OCI-LY3 (cell line): ENCODE measurements around the gene AURKA.
"Not testable (repeated sequence)": the region's sequence is repeated elsewhere in the genome, so short reads cannot be mapped to it uniquely, and the experiment has no call there.

Source experiments
- H2AFZ ChIP-seq: fragments of 200-600, 300-600 bp; shearing (Covaris generic); 2 replicates; pipeline ENCODE4 v1.6.0; 2014; ENCODE audit warnings: antibody characterized with exemption, low read depth, low read length
- H3K27ac ChIP-seq: fragments of 200-600, 300-600 bp; sonication (generic); 2 replicates; pipeline ENCODE4 v1.5.1; 2014; ENCODE audit warnings: mild to moderate bottlenecking, low read length, moderate library complexity, mixed read lengths
- H3K27me3 ChIP-seq: fragments of 200-600, 300-600 bp; sonication (generic); 2 replicates; pipeline ENCODE4 v1.6.1; 2014; ENCODE audit warnings: low read depth, low read length, mixed read lengths
- H3K36me3 ChIP-seq: fragments of 200-600, 300-600 bp; sonication (generic); replicated peaks from 2 replicates; pipeline ENCODE3; 2014; ENCODE audit warnings: low read depth, low read length, mixed read lengths
- H3K4me1 ChIP-seq: fragments of 300-600, 200-600 bp; sonication (generic); 2 replicates; pipeline ENCODE4 v1.6.1; 2014; ENCODE audit warnings: low read length, mixed read lengths
- H3K4me2 ChIP-seq: fragments of 200-600, 300-600 bp; sonication (generic); 2 replicates; pipeline ENCODE4 v1.6.1; 2014; ENCODE audit warnings: low read length, mixed read lengths
- H3K4me3 ChIP-seq: fragments of 300-600, 200-600 bp; sonication (generic); 2 replicates; pipeline ENCODE4 v1.5.1; 2014; ENCODE audit warnings: antibody characterized with exemption, mild to moderate bottlenecking, low read length, moderate library complexity
- H3K79me2 ChIP-seq: fragments of 300-600, 200-600 bp; shearing (Covaris generic); 2 replicates; pipeline ENCODE4 v1.6.1; 2014; ENCODE audit warnings: mild to moderate bottlenecking, low read length, mixed read lengths
- H3K9ac ChIP-seq: fragments of 300-600, 200-600 bp; shearing (Covaris generic); 2 replicates; pipeline ENCODE4 v1.6.0; 2014; ENCODE audit warnings: mild to moderate bottlenecking, low read length, moderate library complexity
- H3K9me3 ChIP-seq: fragments of 200-600, 300-600 bp; shearing (Covaris generic); 2 replicates; pipeline ENCODE4 v1.6.1; 2014; ENCODE audit warnings: low read length, mixed read lengths; ENCODE audit not compliant: insufficient read depth
- H4K20me1 ChIP-seq: fragments of 200-600, 300-600 bp; sonication (generic); 2 replicates; pipeline ENCODE4 v1.6.1; 2016; ENCODE audit warnings: low read length, mixed read lengths; ENCODE audit not compliant: insufficient read depth
- EZH2phosphoT487 ChIP-seq: fragments of 200-600 bp; shearing (Covaris generic); IDR thresholded peaks from 2 replicates; pipeline ENCODE4 v1.6.1; 2018; ENCODE audit warnings: antibody characterized with exemption, mixed run types, low read depth
- TF ChIP-seq, protein P1 (sequence below): fragments of 200-600, 300-600 bp; sonication (generic); IDR thresholded peaks from 2 replicates; pipeline ENCODE4 v1.5.1; 2014; ENCODE audit warnings: antibody characterized with exemption, low read length, low read depth

The AURKA gene

GRCh38 chr20:56391596-56392131, 351 bp downstream of the AURKA start:
- Histone ChIP-seq H3K9me3 (no peaks in the 10 kb centered on the region), H3K4me1 (peaks cover 16% of the 10 kb centered on the region), H3K27ac (peak overlapping the region; percentile 80), H3K27me3 (no peaks in the 10 kb centered on the region), H3K4me2 (peak overlapping the region; percentile 92), H3K9ac (peak overlapping the region; percentile 90), H3K4me3 (peak overlapping the region; percentile 88), H3K79me2 (peaks cover 90% of the 10 kb centered on the region), H2AFZ (peak overlapping the region; percentile 69), H4K20me1 (peaks cover 11% of the 10 kb centered on the region; the same call in 1 of the 2 replicates), H3K36me3 (peaks cover 66% of the 10 kb centered on the region)
- TF ChIP-seq, protein P1, sequence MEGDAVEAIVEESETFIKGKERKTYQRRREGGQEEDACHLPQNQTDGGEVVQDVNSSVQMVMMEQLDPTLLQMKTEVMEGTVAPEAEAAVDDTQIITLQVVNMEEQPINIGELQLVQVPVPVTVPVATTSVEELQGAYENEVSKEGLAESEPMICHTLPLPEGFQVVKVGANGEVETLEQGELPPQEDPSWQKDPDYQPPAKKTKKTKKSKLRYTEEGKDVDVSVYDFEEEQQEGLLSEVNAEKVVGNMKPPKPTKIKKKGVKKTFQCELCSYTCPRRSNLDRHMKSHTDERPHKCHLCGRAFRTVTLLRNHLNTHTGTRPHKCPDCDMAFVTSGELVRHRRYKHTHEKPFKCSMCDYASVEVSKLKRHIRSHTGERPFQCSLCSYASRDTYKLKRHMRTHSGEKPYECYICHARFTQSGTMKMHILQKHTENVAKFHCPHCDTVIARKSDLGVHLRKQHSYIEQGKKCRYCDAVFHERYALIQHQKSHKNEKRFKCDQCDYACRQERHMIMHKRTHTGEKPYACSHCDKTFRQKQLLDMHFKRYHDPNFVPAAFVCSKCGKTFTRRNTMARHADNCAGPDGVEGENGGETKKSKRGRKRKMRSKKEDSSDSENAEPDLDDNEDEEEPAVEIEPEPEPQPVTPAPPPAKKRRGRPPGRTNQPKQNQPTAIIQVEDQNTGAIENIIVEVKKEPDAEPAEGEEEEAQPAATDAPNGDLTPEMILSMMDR, result no peak
- no peak for TF ChIP-seq EZH2phosphoT487

- Histone ChIP-seq H3K4me3 (peak overlapping the region; percentile 88), H4K20me1 (peaks cover 12% of the 10 kb centered on the region), H3K4me2 (peak overlapping the region; percentile 92), H3K9ac (peak overlapping the region; percentile 90), H3K36me3 (peaks cover 66% of the 10 kb centered on the region), H3K79me2 (peaks cover 95% of the 10 kb centered on the region), H3K4me1 (peaks cover 16% of the 10 kb centered on the region), H2AFZ (peak overlapping the region; percentile 32; the same call in 1 of the 2 replicates), H3K9me3 (no peaks in the 10 kb centered on the region), H3K27me3 (no peaks in the 10 kb centered on the region), H3K27ac (peak overlapping the region; percentile 80)
- TF ChIP-seq, protein P1, result no peak
- no peak for TF ChIP-seq EZH2phosphoT487
Observed at GRCh38 chr20:56391037-56391436, 978 bp downstream of the AURKA start.

DNA sequence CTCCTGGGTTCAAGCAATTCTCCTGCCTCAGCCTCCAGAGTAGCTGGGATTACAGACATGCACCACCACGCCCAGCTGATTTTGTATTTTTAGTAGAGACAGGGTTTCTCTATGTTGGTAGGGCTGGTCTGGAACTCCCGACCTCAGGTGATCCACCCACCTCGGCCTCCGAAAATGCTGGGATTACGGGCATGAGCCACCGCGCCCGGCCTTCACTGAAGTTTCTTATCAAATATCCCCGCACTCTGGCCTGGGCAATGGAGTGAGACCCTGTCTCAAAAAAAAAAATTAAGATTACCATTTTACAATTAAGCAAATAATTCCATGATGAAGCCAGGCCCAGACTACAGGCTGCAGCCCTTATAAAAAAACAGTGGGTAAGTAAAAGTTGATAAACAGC, 1.6 kb downstream of the AURKA start:
- Histone ChIP-seq H3K4me2 (peak overlapping the region; percentile 92), H3K79me2 (peaks cover 95% of the 10 kb centered on the region), H3K36me3 (peaks cover 65% of the 10 kb centered on the region), H3K4me1 (peaks cover 16% of the 10 kb centered on the region), H4K20me1 (peaks cover 17% of the 10 kb centered on the region), H3K4me3 (peak overlapping the region; percentile 88), H3K9ac (peak overlapping the region; percentile 90)
- not testable (repeated sequence) for H2AFZ ChIP-seq, H3K9me3 ChIP-seq, H3K27me3 ChIP-seq, H3K27ac ChIP-seq

- TF ChIP-seq EZH2phosphoT487, result no peak
- TF ChIP-seq, protein P1, result no peak
- Histone ChIP-seq H3K79me2 (peaks cover 95% of the 10 kb centered on the region), H3K27ac (no peak overlapping the region), H3K9ac (no peak overlapping the region), H2AFZ (no peak overlapping the region), H3K9me3 (no peaks in the 10 kb centered on the region), H3K36me3 (peaks cover 63% of the 10 kb centered on the region), H3K4me3 (no peak overlapping the region), H3K4me2 (no peak overlapping the region), H3K27me3 (no peaks in the 10 kb centered on the region), H3K4me1 (peaks cover 16% of the 10 kb centered on the region), H4K20me1 (peaks cover 17% of the 10 kb centered on the region)
Observed at GRCh38 chr20:56389807-56390206, 2.2 kb downstream of the AURKA start.
